HepG2 (cell line): ENCODE measurements around the gene TUBA4A. TPM values are rescaled to one million over a fixed set of nuclear protein-coding genes. Genes with fewer than 3 reads are reported as not detected.

Source experiments
- CAMTA2 ChIP-seq: sonication (generic); formaldehyde crosslinking; IDR thresholded peaks from 2 replicates; pipeline ENCODE4 v1.4.0; 2020; ENCODE audit warnings: mild to moderate bottlenecking, missing genetic modification reagents, borderline replicate concordance
- CENPBD1 ChIP-seq: sonication (generic); formaldehyde crosslinking; IDR thresholded peaks from 2 replicates; pipeline ENCODE4 v1.8.0; 2022; ENCODE audit warnings: missing genetic modification reagents, low read depth, mild to moderate bottlenecking, borderline replicate concordance
- RERE ChIP-seq: IDR thresholded peaks from 2 replicates; pipeline ENCODE4 v1.6.1; 2016; ENCODE audit warnings: low read depth, missing genetic modification reagents, missing compliant biosample characterization
- RFXANK ChIP-seq: IDR thresholded peaks from 2 replicates; pipeline ENCODE4 v1.6.1; 2016
- TBX2 ChIP-seq: sonication (generic); formaldehyde crosslinking; IDR thresholded peaks from 2 replicates; pipeline ENCODE4 v1.5.0; 2020; ENCODE audit warnings: missing genetic modification reagents, mild to moderate bottlenecking, borderline replicate concordance
- TEAD2 ChIP-seq: sonication (generic); formaldehyde crosslinking; IDR thresholded peaks from 2 replicates; pipeline ENCODE4 v1.9.0; 2021; ENCODE audit warnings: missing genetic modification reagents
- TRAFD1 ChIP-seq: sonication (generic); formaldehyde crosslinking; IDR thresholded peaks from 2 replicates; pipeline ENCODE4 v1.5.1; 2020; ENCODE audit warnings: missing genetic modification reagents, mild to moderate bottlenecking, borderline replicate concordance
- ZFP41 ChIP-seq: sonication (generic); formaldehyde crosslinking; IDR thresholded peaks from 2 replicates; pipeline ENCODE4 v1.4.0; 2020; ENCODE audit warnings: mild to moderate bottlenecking, missing genetic modification reagents, borderline replicate concordance
- ZNF652 ChIP-seq: IDR thresholded peaks from 2 replicates; pipeline ENCODE4 v1.6.1; 2016; ENCODE audit warnings: low read depth, borderline replicate concordance
- polyA plus RNA-seq, 8 experiments: library from polyadenylated mRNA; depleted of rRNA in 3 of 8; stranded (reverse) in 7 of 8; unstranded in 1 of 8; fragments of >200 nt; fragmentation: Illumina TruSeq in 4 of 8; extraction: Trizol in 4 of 8; gene quantifications; 2 replicates each; pipeline versions ENCODE4 v1.2.1 to v1.2.3, GENCODE V29; 2011 to 2016; ENCODE audit warnings: low read depth in 4 of 8, missing spikeins in 1 of 8, mixed read lengths in 1 of 8; ENCODE audit not compliant: insufficient read depth in 1 of 8
- total RNA-seq, 5 experiments: library from RNA; depleted of rRNA; stranded (reverse); fragments of >200 nt; fragmentation: Illumina TruSeq; extraction: Trizol; gene quantifications; 2 replicates each; pipeline ENCODE4 v1.2.3, GENCODE V29; 2016; ENCODE audit warnings: low read depth in 1 of 5
- TF ChIP-seq, protein P1 (sequence below), 2 experiments: sonication (generic) in 1 of 2; formaldehyde crosslinking in 1 of 2; IDR thresholded peaks; 2 replicates each; pipeline versions ENCODE4 v1.6.1 to v1.9.0; 2014 to 2022; ENCODE audit warnings: antibody characterized with exemption in 1 of 2, borderline replicate concordance in 1 of 2, inconsistent platforms in 1 of 2, low read depth in 1 of 2, missing genetic modification reagents in 1 of 2
- TF ChIP-seq, protein P2 (sequence below): sonication (generic); formaldehyde crosslinking; IDR thresholded peaks from 2 replicates; pipeline ENCODE4 v1.4.0; 2020; ENCODE audit warnings: mild to moderate bottlenecking, missing genetic modification reagents, borderline replicate concordance

The TUBA4A gene
- total and polyA plus RNA-seq, 2 of the 13 experiments (the other 11 are each of a cell fraction or from before 2014, with no cell fraction given) = 1.3 to 12.7 TPM

DNA sequence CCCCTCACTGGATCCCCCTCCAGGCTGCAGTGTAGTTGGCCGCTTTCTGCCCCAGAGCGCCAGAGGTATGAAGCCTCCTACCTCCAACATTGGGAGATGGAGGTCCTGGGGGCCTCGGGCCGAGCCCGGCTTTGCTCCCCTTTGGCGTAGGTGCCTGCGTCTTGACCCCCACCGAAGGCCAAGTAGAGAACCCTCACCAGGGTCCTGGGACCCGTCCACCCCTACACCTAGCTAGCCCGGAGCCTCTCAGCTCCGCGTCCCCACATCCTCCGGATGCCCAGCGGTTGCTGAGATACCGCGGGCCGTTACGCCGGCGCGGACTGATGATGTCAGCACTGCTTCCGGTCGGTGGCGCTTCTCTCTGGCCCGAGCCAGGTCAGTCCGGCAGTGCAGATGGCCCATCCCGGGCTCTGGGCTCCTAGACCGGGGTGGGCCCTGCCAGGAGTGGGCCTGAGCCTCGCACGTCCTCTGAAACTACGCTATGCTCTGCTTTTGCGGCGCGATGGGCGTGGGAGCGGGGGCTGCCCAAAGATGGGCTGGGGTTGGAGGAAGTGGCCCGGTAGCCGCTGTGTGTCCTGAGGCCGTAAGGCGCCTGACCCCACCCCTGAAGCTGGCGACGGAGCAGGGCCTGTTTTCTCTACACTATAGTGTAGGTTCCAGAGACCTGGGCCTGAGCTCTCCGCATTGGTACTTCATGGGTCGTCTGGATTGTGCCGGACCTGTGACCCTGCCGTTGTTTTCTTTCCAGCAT lies 8.4 kb downstream of the TUBA4A start, which contains the start of the genes GLB1L and STK16 (continued):
- TF ChIP-seq RERE (CRISPR knock-in tag) (peak; percentile 57; the same call in 1 of the 2 replicates), CENPBD1 (CRISPR knock-in tag) (no peak), CAMTA2 (CRISPR knock-in tag) (peak; percentile 26; the same call in 1 of the 2 replicates), TBX2 (CRISPR knock-in tag) (peak; percentile 87; the same call in 1 of the 2 replicates), ZFP41 (CRISPR knock-in tag) (peak; percentile 93; the same call in 1 of the 2 replicates), TRAFD1 (CRISPR knock-in tag) (0 out of 2 replicates have a peak, but pooled peaks have one; percentile 35), ZNF652 (no peak), RFXANK (CRISPR knock-in tag) (peak; percentile 58; the same call in 1 of the 2 replicates), TEAD2 (no peak)
- TF ChIP-seq, protein P1, sequence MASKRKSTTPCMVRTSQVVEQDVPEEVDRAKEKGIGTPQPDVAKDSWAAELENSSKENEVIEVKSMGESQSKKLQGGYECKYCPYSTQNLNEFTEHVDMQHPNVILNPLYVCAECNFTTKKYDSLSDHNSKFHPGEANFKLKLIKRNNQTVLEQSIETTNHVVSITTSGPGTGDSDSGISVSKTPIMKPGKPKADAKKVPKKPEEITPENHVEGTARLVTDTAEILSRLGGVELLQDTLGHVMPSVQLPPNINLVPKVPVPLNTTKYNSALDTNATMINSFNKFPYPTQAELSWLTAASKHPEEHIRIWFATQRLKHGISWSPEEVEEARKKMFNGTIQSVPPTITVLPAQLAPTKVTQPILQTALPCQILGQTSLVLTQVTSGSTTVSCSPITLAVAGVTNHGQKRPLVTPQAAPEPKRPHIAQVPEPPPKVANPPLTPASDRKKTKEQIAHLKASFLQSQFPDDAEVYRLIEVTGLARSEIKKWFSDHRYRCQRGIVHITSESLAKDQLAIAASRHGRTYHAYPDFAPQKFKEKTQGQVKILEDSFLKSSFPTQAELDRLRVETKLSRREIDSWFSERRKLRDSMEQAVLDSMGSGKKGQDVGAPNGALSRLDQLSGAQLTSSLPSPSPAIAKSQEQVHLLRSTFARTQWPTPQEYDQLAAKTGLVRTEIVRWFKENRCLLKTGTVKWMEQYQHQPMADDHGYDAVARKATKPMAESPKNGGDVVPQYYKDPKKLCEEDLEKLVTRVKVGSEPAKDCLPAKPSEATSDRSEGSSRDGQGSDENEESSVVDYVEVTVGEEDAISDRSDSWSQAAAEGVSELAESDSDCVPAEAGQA (IDR thresholded peaks at IDR 0.05; ENCODE audit: low read depth) = peak; percentile 92
- TF ChIP-seq, protein P1 (CRISPR knock-in tag; IDR thresholded peaks at IDR 0.05; ENCODE audit: borderline replicate concordance) = no peak
- TF ChIP-seq, protein P2, sequence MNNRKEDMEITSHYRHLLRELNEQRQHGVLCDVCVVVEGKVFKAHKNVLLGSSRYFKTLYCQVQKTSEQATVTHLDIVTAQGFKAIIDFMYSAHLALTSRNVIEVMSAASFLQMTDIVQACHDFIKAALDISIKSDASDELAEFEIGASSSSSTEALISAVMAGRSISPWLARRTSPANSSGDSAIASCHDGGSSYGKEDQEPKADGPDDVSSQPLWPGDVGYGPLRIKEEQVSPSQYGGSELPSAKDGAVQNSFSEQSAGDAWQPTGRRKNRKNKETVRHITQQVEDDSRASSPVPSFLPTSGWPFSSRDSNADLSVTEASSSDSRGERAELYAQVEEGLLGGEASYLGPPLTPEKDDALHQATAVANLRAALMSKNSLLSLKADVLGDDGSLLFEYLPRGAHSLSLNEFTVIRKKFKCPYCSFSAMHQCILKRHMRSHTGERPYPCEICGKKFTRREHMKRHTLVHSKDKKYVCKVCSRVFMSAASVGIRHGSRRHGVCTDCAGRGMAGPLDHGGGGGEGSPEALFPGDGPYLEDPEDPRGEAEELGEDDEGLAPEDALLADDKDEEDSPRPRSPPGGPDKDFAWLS (CRISPR knock-in tag) = no peak
